K562 (cell line): ENCODE measurements around the gene MCC. TPM values are rescaled to one million over a fixed set of nuclear protein-coding genes. Genes with fewer than 3 reads are reported as not detected.

Experiments used
- ATAC-seq: fragments of 200-7000 bp; cut with Tn5 transposase; 3 replicates; pipeline ENCODE4 v1.9.1; 2020; ENCODE audit warnings: moderate library complexity
- BruUV-seq: library from RNA; stranded (reverse); fragments of 400-500 nt; replicated peaks from 2 replicates; lab custom pipeline; 2021; lab: Mats Ljungman, UMichigan
- CTCF ChIA-PET: fragments of 300-600 bp; formaldehyde crosslinking; extraction: SDS; loops from one replicate; lab custom pipeline; 2021; ENCODE audit warnings: low intra/inter-chr PET ratio; lab: Yijun Ruan, JAX
- POLR2A ChIA-PET: fragments of 300-600, 350-650 bp; sonication (Branson Sonifier 250); formaldehyde crosslinking; extraction: SDS; loops from one replicate; lab custom pipeline; 2021; ENCODE audit warnings: antibody characterized with exemption, inconsistent platforms; lab: Yijun Ruan, JAX
- DNase-seq, 4 experiments: peaks; one replicate each; pipeline versions ENCODE4 v3.0.0 to v3.0.0-alpha.2; 2011 to 2018; ENCODE audit warnings: low spot score in 3 of 4, mixed read lengths in 3 of 4; ENCODE audit errors: extremely low read depth in 1 of 4
- FAIRE-seq: peaks from 2 replicates; lab custom pipeline; 2011; peaks lifted over from hg19 to GRCh38; lab: Jason Lieb, UNC
- H2AFZ ChIP-seq: 2 replicates; pipeline ENCODE4 v1.6.0; 2011; ENCODE audit warnings: low read depth, low read length, control low read depth, inconsistent platforms
- H3K27ac ChIP-seq: fragments of 200-600 bp; 3 replicates; pipeline ENCODE4 v1.8.0; 2011; ENCODE audit warnings: low read depth, mild to moderate bottlenecking, control low read depth, inconsistent platforms, low read length, moderate library complexity, mixed read lengths; ENCODE audit errors: extremely low read depth
- H3K27me3 ChIP-seq, 2 experiments: fragments of 300-600 bp in 1 of 2; 2 replicates in 1 of 2; 3 replicates in 1 of 2; pipeline versions ENCODE4 v1.6.0 to v1.8.0; 2011; ENCODE audit warnings: inconsistent platforms in 2 of 2, low read length in 2 of 2, mild to moderate bottlenecking in 1 of 2, mixed read lengths in 1 of 2, moderate library complexity in 1 of 2; ENCODE audit not compliant: control insufficient read depth in 2 of 2, insufficient read depth in 2 of 2
- H3K36me3 ChIP-seq: fragments of 300-600 bp; 3 replicates; pipeline ENCODE4 v1.8.0; 2011; ENCODE audit warnings: mild to moderate bottlenecking, low read length, inconsistent platforms; ENCODE audit not compliant: control insufficient read depth, insufficient read depth
- H3K4me1 ChIP-seq, 2 experiments: fragments of 200-600 bp in 1 of 2; replicated peaks in 1 of 2; 2 replicates in 1 of 2; 3 replicates in 1 of 2; pipeline versions ENCODE4 v1.5.1 to v1.8.0; 2011; ENCODE audit warnings: inconsistent platforms in 2 of 2, low read length in 2 of 2, mild to moderate bottlenecking in 1 of 2, mixed read lengths in 1 of 2, moderate library complexity in 1 of 2; ENCODE audit not compliant: control insufficient read depth in 2 of 2, insufficient read depth in 2 of 2
- H3K4me2 ChIP-seq: 2 replicates; pipeline ENCODE4 v1.6.1; 2011; ENCODE audit warnings: low read length, control low read depth, inconsistent platforms, mixed read lengths; ENCODE audit not compliant: insufficient read depth
- H3K4me3 ChIP-seq: fragments of 200-600 bp; sonication (generic), shearing (Covaris generic); 2 replicates; pipeline ENCODE4 v1.5.1; 2016; ENCODE audit warnings: control low read depth, inconsistent platforms
- H3K79me2 ChIP-seq: fragments of 200-600 bp; 3 replicates; pipeline ENCODE4 v1.8.0; 2011; ENCODE audit warnings: low read length, inconsistent platforms; ENCODE audit not compliant: control insufficient read depth, insufficient read depth
- H3K9ac ChIP-seq, 2 experiments: 2 replicates each; pipeline versions ENCODE4 v1.6.0 to v1.6.1; 2011; ENCODE audit warnings: low read depth in 2 of 2, low read length in 2 of 2, control low read depth in 1 of 2, inconsistent platforms in 1 of 2, mild to moderate bottlenecking in 1 of 2, mixed read lengths in 1 of 2; ENCODE audit not compliant: insufficient read depth in 1 of 2
- H3K9me1 ChIP-seq: one replicate; pipeline ENCODE4 v1.6.0; 2011; ENCODE audit warnings: inconsistent platforms, mild to moderate bottlenecking, low read length, moderate library complexity; ENCODE audit not compliant: control insufficient read depth, insufficient read depth
- H3K9me3 ChIP-seq: replicated peaks from 2 replicates; pipeline ENCODE4 v1.5.1; 2011; ENCODE audit warnings: low read depth, low read length, inconsistent platforms; ENCODE audit not compliant: control insufficient read depth, insufficient read depth
- H4K20me1 ChIP-seq: replicated peaks from 2 replicates; pipeline ENCODE4 v1.6.1; 2011; ENCODE audit warnings: low read length, inconsistent platforms, mixed read lengths; ENCODE audit not compliant: control insufficient read depth, insufficient read depth
- CBX2 ChIP-seq: fragments of 200-600 bp; sonication (generic); IDR thresholded peaks from one replicate; pipeline ENCODE4 v1.6.1; 2012; ENCODE audit warnings: mild to moderate bottlenecking, low read length, inconsistent platforms; ENCODE audit not compliant: insufficient read depth, poor library complexity, severe bottlenecking
- DIDO1 ChIP-seq: fragments of 450-650 bp; IDR thresholded peaks from 2 replicates; pipeline ENCODE4 v1.6.1; 2016; ENCODE audit warnings: low read depth, missing biosample characterization, missing genetic modification characterization
- ETS2 ChIP-seq: IDR thresholded peaks from 2 replicates; pipeline ENCODE4 v1.6.1; 2016; ENCODE audit warnings: borderline replicate concordance, missing genetic modification characterization, mild to moderate bottlenecking, moderate library complexity, missing compliant biosample characterization; ENCODE audit not compliant: poor library complexity, severe bottlenecking
- EWSR1 ChIP-seq: fragments of 450-650 bp; IDR thresholded peaks from 2 replicates; pipeline ENCODE4 v1.6.1; 2018; ENCODE audit warnings: borderline replicate concordance, mild to moderate bottlenecking, low read depth, moderate library complexity; ENCODE audit not compliant: partially characterized antibody
- GATAD2B ChIP-seq: fragments of 450-650 bp; IDR thresholded peaks from 2 replicates; pipeline ENCODE4 v1.6.1; 2017; ENCODE audit warnings: mild to moderate bottlenecking, borderline replicate concordance
- LEF1 ChIP-seq: fragments of 450-650 bp; IDR thresholded peaks from 2 replicates; pipeline ENCODE4 v1.6.1; 2016; ENCODE audit warnings: mild to moderate bottlenecking
- NFIX ChIP-seq: fragments of 250-450 bp; sonication (Bioruptor Pico); IDR thresholded peaks from 2 replicates; pipeline ENCODE4 v1.4.0; 2020; ENCODE audit warnings: low read depth, mild to moderate bottlenecking, moderate library complexity
- WGBS: fragments of 100-300 bp; shearing (Covaris generic); methylation state at CpG from one replicate; pipeline ENCODE4 v1.1.6; 2016; ENCODE audit warnings: low coverage, mixed read lengths; ENCODE audit not compliant: insufficient coverage; ENCODE audit errors: missing lambda C conversion rate; 5-methylcytosine and 5-hydroxymethylcytosine counted together
- in situ Hi-C: fragments of 300-500 bp; cut with MboI; formaldehyde crosslinking; loops from 4 replicates; pipeline ENCODE4 v1.15.0; 2018; ENCODE audit warnings: inconsistent platforms, mixed read lengths
- intact Hi-C: fragments of 100-400 bp; cut with micrococcal nuclease; formaldehyde crosslinking; loops from 2 replicates; pipeline ENCODE4 v1.14.2; 2022
- polyA plus RNA-seq, 8 experiments: library from polyadenylated mRNA; depleted of rRNA in 4 of 8; stranded (reverse) in 5 of 8; unstranded in 3 of 8; fragments of >200 nt; fragmentation: Nextera tagmentation in 2 of 8; fragmentation: Illumina TruSeq in 1 of 8; extraction: Ambion mirVana in 2 of 8; extraction: Trizol in 1 of 8; gene quantifications; 2 replicates each; pipeline versions ENCODE4 v1.2.1 to v1.2.3, GENCODE V29; 2011 to 2014; ENCODE audit warnings: inconsistent platforms in 1 of 8, missing spikeins in 1 of 8
- total RNA-seq, 7 experiments: library from RNA; depleted of rRNA in 6 of 7; stranded (reverse); fragments of >200 nt in 6 of 7; fragmentation: Illumina TruSeq in 2 of 7; extraction: Trizol in 2 of 7; gene quantifications; 2 replicates each; pipeline versions ENCODE4 v1.2.1 to v1.2.3, GENCODE V29; 2011 to 2021; ENCODE audit warnings: low replicate concordance in 1 of 7
- TF ChIP-seq, protein P1 (sequence below): sonication (generic); formaldehyde crosslinking; IDR thresholded peaks from 2 replicates; pipeline ENCODE4 v1.5.0; 2020; ENCODE audit warnings: missing genetic modification reagents
- TF ChIP-seq, protein P2 (sequence below): fragments of 450-650 bp; formaldehyde crosslinking; IDR thresholded peaks from 2 replicates; pipeline ENCODE4 v1.4.0; 2022; ENCODE audit warnings: missing genetic modification characterization
- TF ChIP-seq, protein P3 (sequence below): fragments of 200-800 bp; sonication (Bioruptor generic); IDR thresholded peaks from 2 replicates; pipeline ENCODE4 v1.6.1; 2017; ENCODE audit warnings: missing genetic modification characterization, missing compliant biosample characterization

MCC gene
- total and polyA plus RNA-seq, 9 of the 15 experiments (the other 6 are each of a cell fraction or from before 2014, with no cell fraction given), result 0.04 to 0.24 (median 0.06) TPM; not detected in 1

DNA sequence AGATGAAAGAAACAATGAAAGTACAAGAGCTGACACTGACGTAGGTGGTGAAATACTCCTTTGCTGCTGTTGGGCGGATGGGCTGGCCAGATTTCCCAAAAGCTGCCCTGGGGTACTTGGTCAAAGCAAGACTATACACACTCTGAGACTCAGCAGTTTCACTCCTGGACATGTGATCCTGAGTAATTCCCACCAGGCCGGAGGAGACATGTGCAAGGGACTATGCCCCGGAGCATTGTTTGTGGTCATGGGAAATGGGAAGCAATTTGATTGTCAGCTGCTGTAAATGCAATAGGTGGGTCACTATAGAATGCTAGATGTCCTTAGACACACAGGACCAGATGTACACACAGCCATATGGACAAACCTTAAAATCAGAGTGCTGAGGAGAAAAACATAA, 395.6 kb downstream of the MCC start:
- H3K27ac ChIP-seq, result no peak overlapping the region
- peaks cover 26 to 30% of the 10 kb centered on the region in 2 experiments; a peak in 4 of 5 replicates for H3K27me3 ChIP-seq
- no peak for TF ChIP-seq NFIX (CRISPR knock-in tag)
- TF ChIP-seq DIDO1 (tag), result no peak
- TF ChIP-seq, protein P1, sequence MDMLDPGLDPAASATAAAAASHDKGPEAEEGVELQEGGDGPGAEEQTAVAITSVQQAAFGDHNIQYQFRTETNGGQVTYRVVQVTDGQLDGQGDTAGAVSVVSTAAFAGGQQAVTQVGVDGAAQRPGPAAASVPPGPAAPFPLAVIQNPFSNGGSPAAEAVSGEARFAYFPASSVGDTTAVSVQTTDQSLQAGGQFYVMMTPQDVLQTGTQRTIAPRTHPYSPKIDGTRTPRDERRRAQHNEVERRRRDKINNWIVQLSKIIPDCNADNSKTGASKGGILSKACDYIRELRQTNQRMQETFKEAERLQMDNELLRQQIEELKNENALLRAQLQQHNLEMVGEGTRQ (CRISPR knock-in tag), result no peak
- FAIRE-seq (no peak), ATAC-seq (no peak), DNase-seq (no peak)
- H3K79me2 ChIP-seq, result no peaks in the 10 kb centered on the region
- H3K9me1 ChIP-seq, result no peaks in the 10 kb centered on the region
- intact Hi-C loops, result no loop called here
- no TSS peak for BruUV-seq
- POLR2A ChIA-PET, result interaction anchor here (2.1 kb wide), 1 partner anchor 9 kb away, joined by 8 read pairs; no protein-coding TSS in a partner anchor
- no peaks in the 10 kb centered on the region for H3K36me3 ChIP-seq
- CTCF ChIA-PET, result no interaction called here
- no peak overlapping the region for H3K4me2 ChIP-seq
- H3K4me3 ChIP-seq, result no peak overlapping the region
- no peak overlapping the region for H2AFZ ChIP-seq
- H4K20me1 ChIP-seq, result no peaks in the 10 kb centered on the region
- H3K4me1 ChIP-seq, result no peaks in the 10 kb centered on the region; a peak in 1 of 5 replicates
- H3K9ac ChIP-seq, result no peak overlapping the region
- in situ Hi-C loops, result no loop called here
- no peaks in the 10 kb centered on the region for H3K9me3 ChIP-seq
- WGBS, result 0% methylated on average over 4 of the region's 4 CpGs

DNA sequence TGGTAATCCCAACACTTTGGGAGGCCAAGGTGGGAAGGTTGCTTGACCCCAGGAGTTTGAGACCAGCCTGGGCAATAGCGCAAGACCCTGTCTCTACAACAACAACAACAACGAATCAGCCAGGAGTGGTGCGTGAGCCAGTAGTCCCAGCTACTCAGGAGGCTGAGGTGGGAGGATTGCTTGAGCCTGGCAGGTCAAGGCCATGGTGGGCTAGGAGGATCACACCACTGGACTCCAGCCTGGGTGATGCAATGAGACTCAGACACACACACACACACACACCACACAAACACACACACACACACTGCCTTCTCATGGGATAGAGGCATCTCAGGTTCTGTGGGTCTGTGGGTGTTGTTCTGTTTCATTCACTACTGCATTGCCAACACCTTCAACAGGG, 396.6 kb downstream of the MCC start:
- in situ Hi-C loops (no loop called here), intact Hi-C loops (no loop called here)
- no TSS peak for BruUV-seq
- peaks cover 34 to 38% of the 10 kb centered on the region in 2 experiments for H3K27me3 ChIP-seq
- H3K4me3 ChIP-seq, result no peak overlapping the region
- no peaks in the 10 kb centered on the region for H3K9me1 ChIP-seq
- ATAC-seq, result no peak
- FAIRE-seq, result no peak
- POLR2A ChIA-PET, result no interaction called here
- no peak overlapping the region for H2AFZ ChIP-seq
- H3K4me2 ChIP-seq, result no peak overlapping the region
- no peak overlapping the region for H3K27ac ChIP-seq
- 3% methylated on average over 3 of the region's 3 CpGs for WGBS
- no peak for DNase-seq
- no peaks in the 10 kb centered on the region for H4K20me1 ChIP-seq
- H3K79me2 ChIP-seq, result no peaks in the 10 kb centered on the region
- H3K4me1 ChIP-seq, result no peaks in the 10 kb centered on the region; a peak in 1 of 5 replicates
- no peaks in the 10 kb centered on the region for H3K9me3 ChIP-seq
- no peaks in the 10 kb centered on the region for H3K36me3 ChIP-seq
- CTCF ChIA-PET, result no interaction called here
- H3K9ac ChIP-seq, result no peak overlapping the region
- no peak for TF ChIP-seq EWSR1
- TF ChIP-seq, protein P2, sequence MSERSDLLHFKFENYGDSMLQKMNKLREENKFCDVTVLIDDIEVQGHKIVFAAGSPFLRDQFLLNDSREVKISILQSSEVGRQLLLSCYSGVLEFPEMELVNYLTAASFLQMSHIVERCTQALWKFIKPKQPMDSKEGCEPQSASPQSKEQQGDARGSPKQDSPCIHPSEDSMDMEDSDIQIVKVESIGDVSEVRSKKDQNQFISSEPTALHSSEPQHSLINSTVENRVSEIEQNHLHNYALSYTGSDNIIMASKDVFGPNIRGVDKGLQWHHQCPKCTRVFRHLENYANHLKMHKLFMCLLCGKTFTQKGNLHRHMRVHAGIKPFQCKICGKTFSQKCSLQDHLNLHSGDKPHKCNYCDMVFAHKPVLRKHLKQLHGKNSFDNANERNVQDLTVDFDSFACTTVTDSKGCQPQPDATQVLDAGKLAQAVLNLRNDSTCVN, result no peak
- no peak for TF ChIP-seq LEF1
- no peak for TF ChIP-seq CBX2
- no peak for TF ChIP-seq GATAD2B
- TF ChIP-seq ETS2 (tag), result no peak
- TF ChIP-seq, protein P3, sequence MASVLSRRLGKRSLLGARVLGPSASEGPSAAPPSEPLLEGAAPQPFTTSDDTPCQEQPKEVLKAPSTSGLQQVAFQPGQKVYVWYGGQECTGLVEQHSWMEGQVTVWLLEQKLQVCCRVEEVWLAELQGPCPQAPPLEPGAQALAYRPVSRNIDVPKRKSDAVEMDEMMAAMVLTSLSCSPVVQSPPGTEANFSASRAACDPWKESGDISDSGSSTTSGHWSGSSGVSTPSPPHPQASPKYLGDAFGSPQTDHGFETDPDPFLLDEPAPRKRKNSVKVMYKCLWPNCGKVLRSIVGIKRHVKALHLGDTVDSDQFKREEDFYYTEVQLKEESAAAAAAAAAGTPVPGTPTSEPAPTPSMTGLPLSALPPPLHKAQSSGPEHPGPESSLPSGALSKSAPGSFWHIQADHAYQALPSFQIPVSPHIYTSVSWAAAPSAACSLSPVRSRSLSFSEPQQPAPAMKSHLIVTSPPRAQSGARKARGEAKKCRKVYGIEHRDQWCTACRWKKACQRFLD (CRISPR knock-in tag), result no peak
